K562 (cell line): ENCODE measurements around the gene LIX1L. TPM values are rescaled to one million over a fixed set of nuclear protein-coding genes. Genes with fewer than 3 reads are reported as not detected.
A peak's percentile ranks its signal among the peaks of the same experiment; 100 is the strongest.

Experiments used
- COPS2 ChIP-seq: fragments of 450-650 bp; conservative IDR thresholded peaks from 2 replicates; pipeline ENCODE4 v1.6.1; 2016; ENCODE audit warnings: mild to moderate bottlenecking, moderate library complexity
- ERF ChIP-seq: fragments of 450-650 bp; formaldehyde crosslinking; IDR thresholded peaks from 2 replicates; pipeline ENCODE4 v1.4.0; 2020; ENCODE audit warnings: mild to moderate bottlenecking, mixed read lengths
- FOS ChIP-seq: IDR thresholded peaks from 3 replicates; pipeline ENCODE4 v1.6.1; 2011; ENCODE audit not compliant: insufficient read length; ENCODE audit errors: extremely low read depth
- HDAC6 ChIP-seq: IDR thresholded peaks from 2 replicates; pipeline ENCODE4 v1.6.1; 2012; ENCODE audit warnings: low read depth, mild to moderate bottlenecking, control low read depth, inconsistent platforms, low read length, moderate library complexity
- NR2F6 ChIP-seq: fragments of 450-650 bp; formaldehyde crosslinking; IDR thresholded peaks from 2 replicates; pipeline ENCODE4 v1.4.0; 2020; ENCODE audit warnings: mild to moderate bottlenecking
- PRMT5 ChIP-seq: sonication (generic); formaldehyde crosslinking; IDR thresholded peaks from 2 replicates; pipeline ENCODE4 v1.5.0; 2020; ENCODE audit warnings: missing genetic modification reagents
- RBFOX2 ChIP-seq: fragments of 200-400 bp; formaldehyde crosslinking; IDR thresholded peaks from 2 replicates; pipeline ENCODE4 v1.6.1; 2017; ENCODE audit warnings: low read depth, mild to moderate bottlenecking, low read length, moderate library complexity
- TEAD2 ChIP-seq: fragments of 450-650 bp; IDR thresholded peaks from 2 replicates; pipeline ENCODE4 v1.6.1; 2016; ENCODE audit warnings: missing genetic modification characterization, control low read depth, missing compliant biosample characterization
- TRIM28 ChIP-seq: fragments of 450-650 bp; IDR thresholded peaks from 2 replicates; pipeline ENCODE4 v1.6.1; 2017
- ZBTB7A ChIP-seq: IDR thresholded peaks from 2 replicates; pipeline ENCODE4 v1.6.1; 2011; ENCODE audit warnings: low read depth, mild to moderate bottlenecking, low read length, moderate library complexity, borderline replicate concordance; ENCODE audit not compliant: control insufficient read depth
- ZNF224 ChIP-seq: sonication (generic); formaldehyde crosslinking; IDR thresholded peaks from 2 replicates; pipeline ENCODE4 v1.8.0; 2022; ENCODE audit warnings: mild to moderate bottlenecking, missing genetic modification reagents
- ZNF282 ChIP-seq: sonication (generic); formaldehyde crosslinking; IDR thresholded peaks from 2 replicates; pipeline ENCODE4 v1.8.1; 2023; ENCODE audit warnings: missing genetic modification reagents
- ZNF316 ChIP-seq: fragments of 450-650 bp; IDR thresholded peaks from 2 replicates; pipeline ENCODE4 v1.6.1; 2016
- ZNF644 ChIP-seq: fragments of 200-800 bp; sonication (Bioruptor generic); IDR thresholded peaks from 2 replicates; pipeline ENCODE4 v1.6.1; 2016; ENCODE audit warnings: low read depth, missing genetic modification characterization, missing compliant biosample characterization
- polyA plus RNA-seq, 8 experiments: library from polyadenylated mRNA; depleted of rRNA in 4 of 8; stranded (reverse) in 5 of 8; unstranded in 3 of 8; fragments of >200 nt; fragmentation: Nextera tagmentation in 2 of 8; fragmentation: Illumina TruSeq in 1 of 8; extraction: Ambion mirVana in 2 of 8; extraction: Trizol in 1 of 8; gene quantifications; 2 replicates each; pipeline versions ENCODE4 v1.2.1 to v1.2.3, GENCODE V29; 2011 to 2014; ENCODE audit warnings: inconsistent platforms in 1 of 8, missing spikeins in 1 of 8
- total RNA-seq, 7 experiments: library from RNA; depleted of rRNA in 6 of 7; stranded (reverse); fragments of >200 nt in 6 of 7; fragmentation: Illumina TruSeq in 2 of 7; extraction: Trizol in 2 of 7; gene quantifications; 2 replicates each; pipeline versions ENCODE4 v1.2.1 to v1.2.3, GENCODE V29; 2011 to 2021; ENCODE audit warnings: low replicate concordance in 1 of 7
- TF ChIP-seq, protein P1 (sequence below), 3 experiments: fragments of 200-800 bp in 1 of 3; sonication (Bioruptor generic) in 1 of 3; sonication (generic) in 1 of 3; formaldehyde crosslinking in 1 of 3; IDR thresholded peaks; 2 replicates each; pipeline versions ENCODE4 v1.6.1 to v1.8.0; 2016 to 2022; ENCODE audit warnings: mild to moderate bottlenecking in 2 of 3, missing compliant biosample characterization in 2 of 3, missing genetic modification characterization in 2 of 3, missing genetic modification reagents in 1 of 3
- TF ChIP-seq, protein P2 (sequence below), 2 experiments: fragments of 200-800 bp in 1 of 2; sonication (Bioruptor generic) in 1 of 2; sonication (generic) in 1 of 2; formaldehyde crosslinking in 1 of 2; IDR thresholded peaks in 1 of 2; conservative IDR thresholded peaks in 1 of 2; 2 replicates each; pipeline versions ENCODE4 v1.5.0 to v1.6.1; 2016 to 2020; ENCODE audit warnings: missing compliant biosample characterization in 1 of 2, missing genetic modification characterization in 1 of 2, missing genetic modification reagents in 1 of 2
- TF ChIP-seq, protein P3 (sequence below): fragments of 250-450 bp; sonication (Bioruptor Pico); IDR thresholded peaks from 2 replicates; pipeline ENCODE4 v1.8.0; 2021; ENCODE audit warnings: moderate library complexity, mild to moderate bottlenecking, inconsistent platforms
- TF ChIP-seq, protein P4 (sequence below), 2 experiments: fragments of 450-650 bp in 1 of 2; sonication (generic) in 1 of 2; formaldehyde crosslinking; conservative IDR thresholded peaks; 2 replicates each; pipeline versions ENCODE4 v1.4.0 to v1.8.1; 2020 to 2022; ENCODE audit warnings: mild to moderate bottlenecking in 1 of 2, missing genetic modification reagents in 1 of 2
- TF ChIP-seq, protein P5 (sequence below): sonication (generic); formaldehyde crosslinking; IDR thresholded peaks from 2 replicates; pipeline ENCODE4 v1.8.1; 2022; ENCODE audit warnings: missing genetic modification reagents
- TF ChIP-seq, protein P6 (sequence below): fragments of 450-650 bp; formaldehyde crosslinking; IDR thresholded peaks from 2 replicates; pipeline ENCODE4 v1.4.0; 2020; ENCODE audit warnings: mild to moderate bottlenecking
- TF ChIP-seq, protein P7 (sequence below): fragments of 250-450 bp; sonication (Bioruptor Pico); IDR thresholded peaks from 2 replicates; pipeline ENCODE4 v1.4.0; 2020; ENCODE audit warnings: borderline replicate concordance

Gene LIX1L
- total and polyA plus RNA-seq, 9 of the 15 experiments (the other 6 are each of a cell fraction or from before 2014, with no cell fraction given): 4.6 to 26.5 (median 12.5) TPM

DNA sequence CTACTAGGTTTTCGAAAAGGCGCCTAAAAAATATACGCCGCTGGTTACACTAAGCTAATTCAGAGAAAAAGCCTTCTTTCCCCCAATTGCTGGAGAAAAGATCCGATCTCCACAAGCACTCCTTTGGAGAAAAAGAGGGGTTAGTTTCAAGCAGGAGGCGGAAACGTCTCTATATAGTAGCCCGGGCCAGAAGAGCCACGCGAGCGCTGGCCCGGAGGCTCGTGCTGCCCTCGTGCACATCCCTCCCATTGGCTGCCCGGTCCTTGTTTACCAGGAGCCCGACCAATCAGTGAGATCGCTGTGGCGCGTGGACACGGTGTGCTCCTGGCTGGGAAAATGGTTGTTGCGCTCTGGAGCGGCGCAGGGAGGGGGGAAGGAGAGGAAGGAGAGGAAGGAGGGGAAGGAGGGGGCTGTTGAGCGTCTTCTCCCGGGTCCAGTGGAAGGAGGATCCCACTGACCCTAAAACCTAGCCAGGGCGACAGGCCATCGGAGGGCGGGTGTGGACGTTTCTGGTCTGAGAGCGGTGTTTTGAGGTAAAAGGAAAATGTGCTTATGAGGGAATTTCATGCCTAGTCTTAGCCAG is 38.7 kb upstream of the LIX1L start, which contains the start of gene TXNIP (continued):
- TF ChIP-seq, protein P1, sequence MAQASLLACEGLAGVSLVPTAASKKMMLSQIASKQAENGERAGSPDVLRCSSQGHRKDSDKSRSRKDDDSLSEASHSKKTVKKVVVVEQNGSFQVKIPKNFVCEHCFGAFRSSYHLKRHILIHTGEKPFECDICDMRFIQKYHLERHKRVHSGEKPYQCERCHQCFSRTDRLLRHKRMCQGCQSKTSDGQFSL (CRISPR knock-in tag; IDR thresholded peaks at IDR 0.05): no peak
- TF ChIP-seq, protein P1 (tag; IDR thresholded peaks at IDR 0.05): no peak
- TF ChIP-seq, protein P2, sequence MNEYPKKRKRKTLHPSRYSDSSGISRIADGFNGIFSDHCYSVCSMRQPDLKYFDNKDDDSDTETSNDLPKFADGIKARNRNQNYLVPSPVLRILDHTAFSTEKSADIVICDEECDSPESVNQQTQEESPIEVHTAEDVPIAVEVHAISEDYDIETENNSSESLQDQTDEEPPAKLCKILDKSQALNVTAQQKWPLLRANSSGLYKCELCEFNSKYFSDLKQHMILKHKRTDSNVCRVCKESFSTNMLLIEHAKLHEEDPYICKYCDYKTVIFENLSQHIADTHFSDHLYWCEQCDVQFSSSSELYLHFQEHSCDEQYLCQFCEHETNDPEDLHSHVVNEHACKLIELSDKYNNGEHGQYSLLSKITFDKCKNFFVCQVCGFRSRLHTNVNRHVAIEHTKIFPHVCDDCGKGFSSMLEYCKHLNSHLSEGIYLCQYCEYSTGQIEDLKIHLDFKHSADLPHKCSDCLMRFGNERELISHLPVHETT (CRISPR knock-in tag; conservative IDR thresholded peaks at IDR 0.05 in 1 of 2, IDR thresholded peaks at IDR 0.05 in 1 of 2): no peak; a peak in 1 of 4 replicates
- TF ChIP-seq TRIM28 (no peak; the same call in 1 of the 2 replicates), ZBTB7A (0 out of 2 replicates have a peak, but pooled peaks have one; percentile 12), RBFOX2 (peak; percentile 94), ZNF224 (no peak), ERF (CRISPR knock-in tag) (no peak), FOS (peak; percentile 97), PRMT5 (CRISPR knock-in tag) (no peak), TEAD2 (tag) (no peak), NR2F6 (no peak), ZNF644 (no peak), ZNF282 (CRISPR knock-in tag) (no peak), HDAC6 (no peak), COPS2 (no peak), ZNF316 (peak; percentile 88)
- TF ChIP-seq, protein P3, sequence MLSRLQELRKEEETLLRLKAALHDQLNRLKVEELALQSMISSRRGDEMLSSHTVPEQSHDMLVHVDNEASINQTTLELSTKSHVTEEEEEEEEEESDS: no peak
- TF ChIP-seq, protein P4, sequence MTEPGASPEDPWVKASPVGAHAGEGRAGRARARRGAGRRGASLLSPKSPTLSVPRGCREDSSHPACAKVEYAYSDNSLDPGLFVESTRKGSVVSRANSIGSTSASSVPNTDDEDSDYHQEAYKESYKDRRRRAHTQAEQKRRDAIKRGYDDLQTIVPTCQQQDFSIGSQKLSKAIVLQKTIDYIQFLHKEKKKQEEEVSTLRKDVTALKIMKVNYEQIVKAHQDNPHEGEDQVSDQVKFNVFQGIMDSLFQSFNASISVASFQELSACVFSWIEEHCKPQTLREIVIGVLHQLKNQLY (CRISPR knock-in tag; conservative IDR thresholded peaks at IDR 0.05): peak; percentile 100
- TF ChIP-seq, protein P5, sequence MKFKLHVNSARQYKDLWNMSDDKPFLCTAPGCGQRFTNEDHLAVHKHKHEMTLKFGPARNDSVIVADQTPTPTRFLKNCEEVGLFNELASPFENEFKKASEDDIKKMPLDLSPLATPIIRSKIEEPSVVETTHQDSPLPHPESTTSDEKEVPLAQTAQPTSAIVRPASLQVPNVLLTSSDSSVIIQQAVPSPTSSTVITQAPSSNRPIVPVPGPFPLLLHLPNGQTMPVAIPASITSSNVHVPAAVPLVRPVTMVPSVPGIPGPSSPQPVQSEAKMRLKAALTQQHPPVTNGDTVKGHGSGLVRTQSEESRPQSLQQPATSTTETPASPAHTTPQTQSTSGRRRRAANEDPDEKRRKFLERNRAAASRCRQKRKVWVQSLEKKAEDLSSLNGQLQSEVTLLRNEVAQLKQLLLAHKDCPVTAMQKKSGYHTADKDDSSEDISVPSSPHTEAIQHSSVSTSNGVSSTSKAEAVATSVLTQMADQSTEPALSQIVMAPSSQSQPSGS: no peak
- TF ChIP-seq, protein P6, sequence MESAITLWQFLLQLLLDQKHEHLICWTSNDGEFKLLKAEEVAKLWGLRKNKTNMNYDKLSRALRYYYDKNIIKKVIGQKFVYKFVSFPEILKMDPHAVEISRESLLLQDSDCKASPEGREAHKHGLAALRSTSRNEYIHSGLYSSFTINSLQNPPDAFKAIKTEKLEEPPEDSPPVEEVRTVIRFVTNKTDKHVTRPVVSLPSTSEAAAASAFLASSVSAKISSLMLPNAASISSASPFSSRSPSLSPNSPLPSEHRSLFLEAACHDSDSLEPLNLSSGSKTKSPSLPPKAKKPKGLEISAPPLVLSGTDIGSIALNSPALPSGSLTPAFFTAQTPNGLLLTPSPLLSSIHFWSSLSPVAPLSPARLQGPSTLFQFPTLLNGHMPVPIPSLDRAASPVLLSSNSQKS: no peak
- TF ChIP-seq, protein P7, sequence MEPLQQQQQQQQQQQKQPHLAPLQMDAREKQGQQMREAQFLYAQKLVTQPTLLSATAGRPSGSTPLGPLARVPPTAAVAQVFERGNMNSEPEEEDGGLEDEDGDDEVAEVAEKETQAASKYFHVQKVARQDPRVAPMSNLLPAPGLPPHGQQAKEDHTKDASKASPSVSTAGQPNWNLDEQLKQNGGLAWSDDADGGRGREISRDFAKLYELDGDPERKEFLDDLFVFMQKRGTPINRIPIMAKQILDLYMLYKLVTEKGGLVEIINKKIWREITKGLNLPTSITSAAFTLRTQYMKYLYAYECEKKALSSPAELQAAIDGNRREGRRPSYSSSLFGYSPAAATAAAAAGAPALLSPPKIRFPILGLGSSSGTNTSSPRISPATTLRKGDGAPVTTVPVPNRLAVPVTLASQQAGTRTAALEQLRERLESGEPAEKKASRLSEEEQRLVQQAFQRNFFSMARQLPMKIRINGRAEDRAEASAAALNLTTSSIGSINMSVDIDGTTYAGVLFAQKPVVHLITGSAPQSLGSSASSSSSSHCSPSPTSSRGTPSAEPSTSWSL (CRISPR knock-in tag): no peak
